Heart left ventricle (tissue), 16 donors: ENCODE measurements around the gene ATRNL1. TPM values are rescaled to one million over a fixed set of nuclear protein-coding genes. Genes with fewer than 3 reads are reported as not detected.

Source experiments
- ATAC-seq, 4 donors: fragments of 200-7000 bp; cut with Tn5 transposase; one replicate each; pipeline ENCODE4 v1.9.1; 2020 to 2022; ENCODE audit warnings: moderate library complexity in 4 of 4, mild to moderate bottlenecking in 3 of 4, moderate number of reproducible peaks in 1 of 4
- DNase-seq, 5 donors: peaks; one replicate each; pipeline ENCODE4 v3.0.0-alpha.2; 2020
- H3K27ac ChIP-seq, 12 donors: fragments of 200-600 bp; sonication (generic) in 4 of 12; one replicate each; pipeline versions ENCODE4 v1.5.0 to v1.8.0; 2016 to 2022; ENCODE audit warnings: mild to moderate bottlenecking in 2 of 12
- H3K27me3 ChIP-seq, 9 donors: fragments of 200-600 bp; sonication (generic) in 2 of 9; one replicate each; pipeline versions ENCODE4 v1.5.1 to v1.8.0; 2016 to 2022; ENCODE audit warnings: mild to moderate bottlenecking in 3 of 9
- H3K36me3 ChIP-seq, 9 donors: fragments of 200-600 bp; sonication (generic) in 2 of 9; one replicate each; pipeline versions ENCODE4 v1.5.0 to v1.8.0; 2018 to 2022; ENCODE audit warnings: mild to moderate bottlenecking in 2 of 9
- H3K4me1 ChIP-seq, 12 donors: fragments of 200-600 bp; sonication (generic) in 4 of 12; one replicate each; pipeline versions ENCODE4 v1.5.0 to v1.8.0; 2016 to 2022; ENCODE audit warnings: mild to moderate bottlenecking in 3 of 12
- H3K4me3 ChIP-seq, 12 donors: fragments of 200-600 bp; sonication (generic) in 4 of 12; one replicate each; pipeline versions ENCODE4 v1.5.0 to v1.8.0; 2017 to 2022; ENCODE audit warnings: mild to moderate bottlenecking in 9 of 12, moderate library complexity in 4 of 12
- H3K9me3 ChIP-seq, 12 donors: fragments of 200-600 bp; sonication (generic) in 4 of 12; one replicate each; pipeline versions ENCODE4 v1.5.0 to v1.8.0; 2016 to 2022; ENCODE audit warnings: mild to moderate bottlenecking in 1 of 12
- CTCF ChIP-seq, 12 donors: fragments of 200-600 bp; sonication (generic) in 4 of 12; IDR thresholded peaks; one replicate each; pipeline versions ENCODE4 v1.5.0 to v1.8.0; 2018 to 2022; ENCODE audit warnings: antibody characterized with exemption in 12 of 12, mild to moderate bottlenecking in 5 of 12
- POLR2A ChIP-seq, 2 donors: fragments of 450-650 bp; IDR thresholded peaks; one replicate each; pipeline ENCODE4 v1.6.1; 2017; ENCODE audit warnings: antibody characterized with exemption in 2 of 2, mild to moderate bottlenecking in 2 of 2, moderate library complexity in 2 of 2
- WGBS, 4 donors: extraction: QIAGEN DNeasy Blood & Tissue Kit in 2 of 4; methylation state at CpG; one replicate each; pipeline versions ENCODE4 v1.1.5 to v1.1.7; 2013 to 2018; 5-methylcytosine and 5-hydroxymethylcytosine counted together
- intact Hi-C, 10 donors: fragments of 100-400 bp; cut with DNase I; formaldehyde crosslinking; loops; one replicate each; pipeline versions ENCODE4 v1.11.1 to v1.14.2; 2022
- polyA plus RNA-seq, 2 donors: library from polyadenylated mRNA; stranded (reverse); fragments of 200-250 nt; gene quantifications; one replicate each; pipeline ENCODE4 v1.2.3, GENCODE V29; 2013
- total RNA-seq, 9 donors: library from RNA; depleted of rRNA in 2 of 9; stranded (reverse); fragments of >200 nt in 2 of 9; fragmentation: NEBNext Ultra II Directional in 3 of 9; extraction: Animal tissue kit (Norgen Biotek cat#: 25700) in 3 of 9; gene quantifications; one replicate each; pipeline versions ENCODE4 v1.1.0 to v1.2.4, GENCODE V29; 2016 to 2023
- donor health status: ischemic (EF 13 %, LVEDD 7.1; RV severe dilation, severe dysfunction).
- donor health status: healthy with polysubstance abuse.
- donor health status: DM: no; HTN: yes; CAD: no.
- donor health status: DM: no; HTN: no; CAD: no.
- donor health status: ischemic (EF 25% LVEDD 6.9; RV normal size, moderate dysfunction).
- donor health status: ischemic (EF 25% LVEDD 5.7; RV mildly dilated, moderate dysfunction).
- donor health status: healthy.
- donor health status: DM: yes; HTN: yes; CAD: no.
- donor health status: ischemic (EF 35%, LVEDD 5.7; RV mildly dilated, moderate dysfunction).
- donor health status: nonischemic (EF 11% LVEDD 7.7; RV severe dilation, severe dysfunction).
- donor health status: DM: yes; HTN: yes; CAD: no.
- donor health status: PGD.
- donor health status: ischemic (EF 29% LVEDD 5.4; RV normal size, mild dysfunction).
- donor health status: nonischemic (EF 23%, LVEDD 6.1; RV moderate dilation, normal function).

The ATRNL1 gene
- total and polyA plus RNA-seq, 11 donors: 0.13 to 28.5 (median 3.0) TPM

DNA sequence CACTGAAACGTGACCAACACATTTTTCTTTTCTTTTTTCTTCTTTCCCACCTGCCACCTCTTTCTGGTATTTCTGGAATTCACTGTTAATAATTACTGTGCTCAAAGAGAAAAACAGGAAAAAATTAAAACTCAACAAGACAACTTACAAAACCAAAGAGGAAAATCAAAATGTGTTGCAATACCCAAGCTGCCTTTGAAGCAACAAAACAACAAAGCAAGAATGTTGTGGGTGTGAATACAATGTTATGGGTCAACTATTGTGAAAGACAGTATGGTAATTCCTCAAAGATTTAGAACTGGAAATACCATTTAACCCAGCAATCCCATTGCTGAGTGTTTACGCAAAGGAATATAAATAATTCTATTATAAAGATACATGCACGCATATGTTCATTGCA lies 764.7 kb downstream of the ATRNL1 start:
- no peak for ATAC-seq
- no peak for TF ChIP-seq CTCF (IDR thresholded peaks at IDR 0.05)
- TF ChIP-seq POLR2A (IDR thresholded peaks at IDR 0.05): no peak
- WGBS, 4 donors: 72 to 85% (median 83%) methylated on average over 3 of the region's 3 CpGs
- intact Hi-C loops: no loop called here
- Histone ChIP-seq H3K9me3 (no peaks in the 10 kb centered on the region), H3K4me1 (no peaks in the 10 kb centered on the region), H3K27ac (no peak overlapping the region), H3K27me3 (no peaks in the 10 kb centered on the region), H3K36me3 (no peaks in the 10 kb centered on the region), H3K4me3 (no peak overlapping the region)
- DNase-seq: no peak

DNA sequence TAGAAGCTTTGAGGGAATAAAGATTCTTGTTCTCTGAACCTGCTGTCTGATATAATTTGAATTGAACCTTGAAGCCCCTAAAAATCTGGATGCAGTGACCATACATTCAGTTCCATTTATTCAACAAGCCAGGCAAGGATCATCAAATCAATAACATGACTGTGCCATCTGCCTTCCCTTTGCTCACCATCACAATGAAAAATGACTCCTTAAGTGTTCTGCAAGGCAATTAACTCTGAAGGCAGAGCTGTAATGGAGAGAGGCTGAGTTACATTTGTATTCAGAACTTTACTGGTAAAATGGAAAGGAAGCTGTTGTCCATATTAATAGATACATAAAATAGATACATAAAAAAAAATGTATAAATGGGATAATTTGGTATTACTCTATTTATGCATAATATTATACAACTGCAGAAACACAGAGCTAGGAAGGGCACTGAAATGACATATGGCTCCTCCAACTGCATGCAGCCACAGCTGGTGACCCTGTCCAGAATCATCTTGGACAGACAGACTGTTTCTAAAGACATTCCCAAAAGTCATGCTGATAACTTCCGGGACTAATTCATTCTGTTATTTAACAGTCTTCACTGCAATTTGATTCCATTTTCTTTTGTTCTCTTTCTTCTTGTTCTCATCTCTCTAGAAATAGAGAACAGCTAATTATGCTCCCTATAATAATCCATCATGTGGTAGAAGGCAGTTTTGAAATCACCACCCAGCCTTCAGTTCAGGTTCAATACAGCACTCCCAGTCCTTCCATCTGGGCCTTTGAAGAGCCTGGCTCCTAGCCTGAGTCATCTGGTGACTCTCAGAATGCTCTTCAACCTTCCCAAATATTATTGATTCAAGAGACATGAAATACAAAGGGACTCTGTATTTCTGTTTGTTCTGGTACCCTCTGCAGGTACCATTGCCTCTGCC lies 767.3 kb downstream of the ATRNL1 start:
- DNase-seq (no peak), ATAC-seq (no peak)
- H3K4me3 ChIP-seq: no peak overlapping the region
- no peaks in the 10 kb centered on the region for H3K36me3 ChIP-seq
- H3K9me3 ChIP-seq: no peaks in the 10 kb centered on the region
- WGBS, 4 donors: 63 to 73% (median 65%) methylated on average over 1 of the region's 1 CpG
- no peaks in the 10 kb centered on the region for H3K27me3 ChIP-seq
- TF ChIP-seq POLR2A (IDR thresholded peaks at IDR 0.05): no peak
- TF ChIP-seq CTCF (IDR thresholded peaks at IDR 0.05): no peak
- no peaks in the 10 kb centered on the region for H3K4me1 ChIP-seq
- H3K27ac ChIP-seq: no peak overlapping the region
- intact Hi-C loops: no loop called here

DNA sequence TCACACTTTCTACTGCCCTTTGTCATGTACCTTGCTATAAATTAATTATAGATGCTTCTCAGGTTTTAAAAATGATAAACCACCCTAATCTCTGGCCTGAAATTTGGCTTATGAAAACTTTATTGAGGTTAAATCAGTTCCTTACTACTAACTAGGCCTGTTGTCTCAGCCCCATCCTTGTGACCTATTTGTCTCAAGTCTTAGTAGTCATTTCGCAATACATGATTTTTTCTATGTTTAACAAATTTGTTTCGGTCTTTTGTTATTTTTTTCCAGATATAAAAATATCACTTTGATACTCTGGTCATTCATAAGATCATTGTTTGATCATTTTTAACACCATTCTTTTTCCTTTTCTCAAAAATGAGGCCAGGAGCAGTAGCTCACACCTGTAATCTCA lies 768.3 kb downstream of the ATRNL1 start:
- Histone ChIP-seq H3K27ac (no peak overlapping the region), H3K9me3 (no peaks in the 10 kb centered on the region), H3K36me3 (no peaks in the 10 kb centered on the region), H3K4me3 (no peak overlapping the region), H3K27me3 (no peaks in the 10 kb centered on the region), H3K4me1 (no peaks in the 10 kb centered on the region)
- no peak for DNase-seq
- ATAC-seq: no peak
- WGBS, 4 donors: 84 to 87% (median 86%) methylated on average over 2 of the region's 2 CpGs
- intact Hi-C loops: no loop called here
- TF ChIP-seq POLR2A (IDR thresholded peaks at IDR 0.05) (no peak), CTCF (IDR thresholded peaks at IDR 0.05) (no peak)

DNA sequence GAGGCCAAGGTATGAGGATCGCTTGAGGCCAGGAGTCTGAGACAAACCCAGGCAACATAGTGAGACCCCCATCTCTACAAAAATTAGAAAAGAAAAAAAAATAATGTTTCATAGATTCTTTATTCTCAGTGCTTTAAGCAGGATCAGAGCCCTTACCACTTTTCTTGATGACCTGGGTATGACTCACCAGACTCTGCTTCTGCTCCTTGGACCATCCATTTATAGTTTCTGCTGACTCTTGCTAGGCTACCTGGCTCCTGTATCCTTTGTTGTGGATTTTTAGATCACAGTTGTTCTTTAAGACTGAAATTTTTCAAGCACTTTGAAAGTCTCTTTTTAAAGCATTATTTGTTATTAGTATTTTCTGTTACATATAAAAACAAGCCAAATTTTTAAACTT lies 768.7 kb downstream of the ATRNL1 start:
- Histone ChIP-seq H3K9me3 (no peaks in the 10 kb centered on the region), H3K27ac (no peak overlapping the region), H3K27me3 (no peaks in the 10 kb centered on the region), H3K36me3 (no peaks in the 10 kb centered on the region), H3K4me3 (no peak overlapping the region), H3K4me1 (no peaks in the 10 kb centered on the region)
- TF ChIP-seq CTCF (IDR thresholded peaks at IDR 0.05) (no peak), POLR2A (IDR thresholded peaks at IDR 0.05) (no peak)
- intact Hi-C loops: no loop called here
- DNase-seq: no peak
- 93 to 95% (median 93%) methylated on average over 1 of the region's 1 CpG for WGBS, 4 donors
- no peak for ATAC-seq
